Measurements from ENCODE around the gene PHACTR2. TPM values are rescaled to one million over a fixed set of nuclear protein-coding genes. Genes with fewer than 3 reads are reported as not detected.
"Not testable (repeated sequence)": the region's sequence is repeated elsewhere in the genome, so short reads cannot be mapped to it uniquely, and the experiment has no call there.

The PHACTR2 gene
- total RNA-seq, 2 donors from 2014 or later, result 68.5 to 87.7 TPM

- Histone ChIP-seq H3K4me3 (no peak overlapping the region), H3K4me1 (ENCODE audit: control insufficient read depth in 1 of 2, low read depth in 2 of 2) (peaks cover 0 to 18% of the 10 kb centered on the region in 2 donors), H3K27ac (peak overlapping the region in 1 of 2 donors; percentile 65), H3K27me3 (replicated peaks; ENCODE audit: insufficient read depth) (no peaks in the 10 kb centered on the region), H3K9me3 (no peaks in the 10 kb centered on the region), H3K36me3 (peaks cover 6% of the 10 kb centered on the region)
- DNase-seq (ENCODE audit: low spot score), result no peak
- ATAC-seq (ENCODE audit: insufficient number of reproducible peaks, low FRiP score, low read depth), result no peak
- TF ChIP-seq, protein P1, sequence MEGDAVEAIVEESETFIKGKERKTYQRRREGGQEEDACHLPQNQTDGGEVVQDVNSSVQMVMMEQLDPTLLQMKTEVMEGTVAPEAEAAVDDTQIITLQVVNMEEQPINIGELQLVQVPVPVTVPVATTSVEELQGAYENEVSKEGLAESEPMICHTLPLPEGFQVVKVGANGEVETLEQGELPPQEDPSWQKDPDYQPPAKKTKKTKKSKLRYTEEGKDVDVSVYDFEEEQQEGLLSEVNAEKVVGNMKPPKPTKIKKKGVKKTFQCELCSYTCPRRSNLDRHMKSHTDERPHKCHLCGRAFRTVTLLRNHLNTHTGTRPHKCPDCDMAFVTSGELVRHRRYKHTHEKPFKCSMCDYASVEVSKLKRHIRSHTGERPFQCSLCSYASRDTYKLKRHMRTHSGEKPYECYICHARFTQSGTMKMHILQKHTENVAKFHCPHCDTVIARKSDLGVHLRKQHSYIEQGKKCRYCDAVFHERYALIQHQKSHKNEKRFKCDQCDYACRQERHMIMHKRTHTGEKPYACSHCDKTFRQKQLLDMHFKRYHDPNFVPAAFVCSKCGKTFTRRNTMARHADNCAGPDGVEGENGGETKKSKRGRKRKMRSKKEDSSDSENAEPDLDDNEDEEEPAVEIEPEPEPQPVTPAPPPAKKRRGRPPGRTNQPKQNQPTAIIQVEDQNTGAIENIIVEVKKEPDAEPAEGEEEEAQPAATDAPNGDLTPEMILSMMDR (IDR thresholded peaks at IDR 0.05), result no peak
Measured at GRCh38 chr6:143783077-143783476, 105.3 kb downstream of the PHACTR2 start.

DNA sequence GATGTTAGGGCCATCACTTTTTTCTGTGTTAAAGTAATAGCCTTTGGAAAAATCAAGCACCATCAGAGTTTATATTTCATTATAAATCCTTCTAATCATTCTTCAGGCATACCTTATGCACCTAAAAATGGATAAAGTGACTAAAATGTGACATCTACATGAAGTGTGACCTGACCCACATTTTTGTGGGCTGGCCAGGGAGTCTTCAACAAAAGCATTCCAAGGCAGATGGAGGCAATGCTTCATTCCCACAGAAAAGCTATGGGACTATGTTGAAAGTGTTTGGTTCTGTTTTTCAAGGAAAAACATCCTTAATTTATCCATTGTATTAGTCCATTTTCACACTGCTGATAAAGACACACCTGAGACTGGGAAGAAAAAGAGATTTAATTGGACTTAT, 106.6 kb downstream of the PHACTR2 start:
- H3K4me3 ChIP-seq, result no peak overlapping the region
- TF ChIP-seq, protein P1 (IDR thresholded peaks at IDR 0.05), result no peak
- H3K27me3 ChIP-seq (replicated peaks; ENCODE audit: insufficient read depth), result no peaks in the 10 kb centered on the region
- ATAC-seq (ENCODE audit: insufficient number of reproducible peaks, low FRiP score, low read depth) (no peak), DNase-seq (ENCODE audit: low spot score) (no peak)
- no peak overlapping the region for H3K27ac ChIP-seq
- H3K4me1 ChIP-seq (ENCODE audit: control insufficient read depth in 1 of 2, low read depth in 2 of 2), result peaks cover 0 to 12% of the 10 kb centered on the region in 2 donors
- H3K36me3 ChIP-seq, result peaks cover 6% of the 10 kb centered on the region
- no peaks in the 10 kb centered on the region for H3K9me3 ChIP-seq

GRCh38 chr6:143786371-143786770, 108.6 kb downstream of the PHACTR2 start:
- ATAC-seq (ENCODE audit: insufficient number of reproducible peaks, low FRiP score, low read depth); H3K36me3 ChIP-seq; H3K9me3 ChIP-seq; H3K27ac ChIP-seq; H3K27me3 ChIP-seq (replicated peaks; ENCODE audit: insufficient read depth); H3K4me3 ChIP-seq; DNase-seq (ENCODE audit: low spot score): not testable (repeated sequence)
- H3K4me1 ChIP-seq (ENCODE audit: control insufficient read depth in 1 of 2, low read depth in 2 of 2), result peaks cover 0 to 10% of the 10 kb centered on the region in 2 donors

- no peak overlapping the region for H3K27ac ChIP-seq
- peaks cover 3% of the 10 kb centered on the region for H3K9me3 ChIP-seq
- H3K27me3 ChIP-seq (replicated peaks; ENCODE audit: insufficient read depth), result no peaks in the 10 kb centered on the region
- ATAC-seq (ENCODE audit: insufficient number of reproducible peaks, low FRiP score, low read depth) (no peak), DNase-seq (ENCODE audit: low spot score) (no peak)
- no peak overlapping the region for H3K4me3 ChIP-seq
- H3K36me3 ChIP-seq, result peaks cover 8% of the 10 kb centered on the region
- TF ChIP-seq, protein P1 (IDR thresholded peaks at IDR 0.05), result no peak
- no peaks in the 10 kb centered on the region for H3K4me1 ChIP-seq (ENCODE audit: control insufficient read depth in 1 of 2, low read depth in 2 of 2)
Measured at GRCh38 chr6:143792402-143793279, 114.9 kb downstream of the PHACTR2 start.

- ATAC-seq (ENCODE audit: insufficient number of reproducible peaks, low FRiP score, low read depth) (no peak), DNase-seq (ENCODE audit: low spot score) (no peak)
- Histone ChIP-seq H3K4me1 (ENCODE audit: control insufficient read depth in 1 of 2, low read depth in 2 of 2) (no peaks in the 10 kb centered on the region), H3K4me3 (no peak overlapping the region), H3K9me3 (peaks cover 3% of the 10 kb centered on the region), H3K36me3 (peaks cover 8% of the 10 kb centered on the region), H3K27me3 (replicated peaks; ENCODE audit: insufficient read depth) (no peaks in the 10 kb centered on the region), H3K27ac (no peak overlapping the region)
- TF ChIP-seq, protein P1 (IDR thresholded peaks at IDR 0.05), result no peak
Measured at GRCh38 chr6:143793280-143793619, 115.5 kb downstream of the PHACTR2 start.

- not testable (repeated sequence) for H3K9me3 ChIP-seq; H3K27me3 ChIP-seq (replicated peaks; ENCODE audit: insufficient read depth); H3K36me3 ChIP-seq; DNase-seq (ENCODE audit: low spot score); H3K4me3 ChIP-seq; H3K4me1 ChIP-seq (ENCODE audit: control insufficient read depth in 1 of 2, low read depth in 2 of 2); H3K27ac ChIP-seq; ATAC-seq (ENCODE audit: insufficient number of reproducible peaks, low FRiP score, low read depth)
Measured at GRCh38 chr6:143796551-143796950, 118.8 kb downstream of the PHACTR2 start.

DNA sequence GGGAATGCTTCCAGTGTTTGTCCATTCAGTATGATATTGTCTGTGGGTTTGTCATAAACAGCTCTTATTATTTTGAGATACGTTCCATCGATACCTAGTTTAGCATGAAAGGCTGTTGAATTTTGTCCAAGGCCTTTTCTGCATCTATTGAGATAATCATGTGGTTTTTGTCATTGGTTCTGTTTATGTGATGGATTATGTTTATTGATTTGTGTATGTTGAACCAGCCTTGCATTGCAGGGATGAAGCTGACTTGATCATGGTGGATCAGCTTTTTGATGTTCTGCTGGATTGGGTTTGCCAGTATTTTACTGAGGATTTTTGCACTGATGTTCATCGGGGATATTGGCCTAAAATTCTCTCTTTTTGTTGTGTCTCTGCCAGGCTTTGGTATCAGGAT, 120.7 kb downstream of the PHACTR2 start:
- not testable (repeated sequence) for H3K4me1 ChIP-seq (ENCODE audit: control insufficient read depth in 1 of 2, low read depth in 2 of 2); H3K36me3 ChIP-seq; DNase-seq (ENCODE audit: low spot score); H3K27ac ChIP-seq; H3K4me3 ChIP-seq; H3K27me3 ChIP-seq (replicated peaks; ENCODE audit: insufficient read depth); ATAC-seq (ENCODE audit: insufficient number of reproducible peaks, low FRiP score, low read depth); H3K9me3 ChIP-seq

All from thoracic aorta (tissue), 2 donors.